A549 (cell line): Measurements from ENCODE around the gene ACIN1.

ENCODE experiments used
- CHD2 ChIP-seq: fragments of 150-350 bp; IDR thresholded peaks from 2 replicates; pipeline ENCODE4 v1.6.1; 2014; ENCODE audit warnings: low read length; ENCODE audit not compliant: partially characterized antibody
- CTCF ChIP-seq: fragments of >200 bp; sonication (Bioruptor Twin); formaldehyde crosslinking; IDR thresholded peaks from 3 replicates; pipeline ENCODE4 v1.5.1; 2016
- EP300 ChIP-seq, 2 experiments: fragments of >200 bp; sonication (Bioruptor Twin); formaldehyde crosslinking; IDR thresholded peaks; 2 replicates in 1 of 2; 3 replicates in 1 of 2; pipeline ENCODE4 v1.6.1; 2016 to 2017
- RFX5 ChIP-seq: fragments of 450-650 bp; IDR thresholded peaks from 2 replicates; pipeline ENCODE4 v1.7.1; 2014; ENCODE audit warnings: antibody characterized with exemption, mild to moderate bottlenecking, moderate library complexity

DNA sequence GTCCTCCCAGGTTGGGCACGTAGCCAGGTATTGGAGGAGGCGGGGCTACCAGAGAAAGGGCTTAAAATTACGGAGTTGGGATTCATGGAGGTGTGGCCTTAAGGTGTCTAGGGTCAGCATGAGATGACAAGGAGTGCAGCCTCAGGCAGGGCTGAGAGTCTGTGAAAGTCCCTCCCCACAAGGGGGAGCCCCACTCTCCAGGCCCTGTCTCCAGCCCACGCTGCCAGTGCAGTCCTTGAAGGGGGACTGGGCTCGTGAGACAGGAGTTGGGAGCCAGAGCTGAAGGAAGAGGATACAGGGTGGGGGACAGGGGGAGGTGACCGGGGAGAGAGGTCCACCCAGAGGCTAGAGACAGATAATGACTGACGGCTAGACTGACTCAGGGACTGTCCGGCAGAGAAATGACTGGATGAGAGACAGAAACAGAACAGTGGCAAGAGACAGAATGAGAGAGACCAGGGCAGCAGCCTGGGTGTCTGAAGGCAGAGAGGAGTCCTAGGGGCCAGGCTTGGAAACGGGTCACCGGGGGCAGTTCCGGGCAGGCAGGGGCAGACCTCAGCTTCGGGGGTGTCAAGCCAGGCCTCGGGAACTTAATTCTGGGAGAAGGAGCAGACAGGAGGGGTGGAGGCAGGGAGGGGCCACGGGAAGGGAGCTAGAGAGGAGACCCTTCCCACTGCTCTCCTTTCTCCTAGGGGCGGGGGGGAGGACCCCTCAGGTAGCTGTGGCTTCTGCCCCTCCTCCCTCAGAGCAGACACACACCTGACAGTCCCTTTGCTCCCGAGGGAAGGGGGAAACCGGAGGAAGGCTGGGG is 38.6 kb downstream of the ACIN1 start:
- TF ChIP-seq CHD2 (no peak), RFX5 (no peak), EP300 (IDR thresholded peaks at IDR 0.05) (no peak), CTCF (peak; percentile 80)
